ENCODE data around the gene MTSS2.

DNA sequence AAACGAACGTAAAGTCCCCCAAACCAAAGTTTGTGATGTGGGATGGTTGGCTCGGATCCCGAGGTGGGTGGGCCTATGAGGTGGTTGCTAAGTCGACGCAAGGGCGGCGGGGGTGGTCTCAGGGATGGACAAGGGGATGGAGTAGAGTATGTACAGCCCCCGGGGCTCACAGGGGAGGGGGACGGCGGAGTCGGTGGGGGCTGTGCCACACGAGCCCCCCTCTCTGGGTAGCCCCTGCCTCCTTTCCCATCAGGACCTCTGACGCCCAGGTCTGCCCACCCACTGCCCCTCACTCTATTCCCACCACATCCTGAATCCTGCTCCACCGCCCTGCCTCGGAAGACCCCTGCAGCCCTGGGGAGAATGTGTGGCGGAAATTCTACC, 24.3 kb downstream of the MTSS2 start:
- TF ChIP-seq SMC3 (IDR thresholded peaks at IDR 0.05; ENCODE audit: low read depth, low read length) (no peak), MAFK (IDR thresholded peaks at IDR 0.05; ENCODE audit: low read depth, low read length) (no peak), POLR2A (IDR thresholded peaks at IDR 0.05; ENCODE audit: low read depth, low read length) (no peak), CTCF (conservative IDR thresholded peaks at IDR 0.05; ENCODE audit: low read depth, low read length) (no peak), ELK1 (IDR thresholded peaks at IDR 0.05; ENCODE audit: borderline replicate concordance, low read depth, low read length) (no peak), FOS (IDR thresholded peaks at IDR 0.05; ENCODE audit: low read depth, low read length) (no peak), BHLHE40 (IDR thresholded peaks at IDR 0.05; ENCODE audit: low read depth, low read length) (no peak), NFE2L2 (IDR thresholded peaks at IDR 0.05; ENCODE audit: low read depth, low read length) (no peak), MXI1 (IDR thresholded peaks at IDR 0.05; ENCODE audit: borderline replicate concordance, low read depth, low read length) (no peak)

Data from IMR-90 (cell line).